PC-9 (cell line): ENCODE data around the gene AHRR. TPM values are rescaled to one million over a fixed set of nuclear protein-coding genes. Genes with fewer than 3 reads are reported as not detected.

Experiments used
- BruUV-seq: library from RNA; stranded (reverse); fragments of 400-500 nt; replicated peaks from 2 replicates; lab custom pipeline; 2021; lab: Mats Ljungman, UMichigan
- CTCF ChIA-PET: fragments of 300-600 bp; sonication (Branson Sonifier 250); formaldehyde crosslinking; loops from one replicate; lab custom pipeline; 2022; ENCODE audit warnings: antibody characterized with exemption; lab: Charles Lee
- POLR2A ChIA-PET: fragments of 300-600 bp; sonication (Branson Sonifier 250); formaldehyde crosslinking; loops from one replicate; lab custom pipeline; 2022; ENCODE audit warnings: antibody characterized with exemption; ENCODE audit not compliant: unreplicated experiment; lab: Charles Lee
- DNase-seq, 2 experiments: peaks; one replicate each; pipeline versions ENCODE4 v3.0.0 to v3.0.0-alpha.2; 2015 to 2022; ENCODE audit warnings: mixed read lengths in 1 of 2
- H2AFZ ChIP-seq: fragments of 200-600 bp; sonication (generic); 2 replicates; pipeline ENCODE4 v1.8.1; 2017; ENCODE audit warnings: antibody characterized with exemption
- H3F3A ChIP-seq: fragments of 200-600 bp; sonication (generic); 2 replicates; pipeline ENCODE4 v1.8.1; 2017; ENCODE audit warnings: antibody characterized with exemption, mild to moderate bottlenecking, low read depth; ENCODE audit not compliant: insufficient read depth
- H3K27ac ChIP-seq: fragments of 200-600 bp; sonication (generic); 2 replicates; pipeline ENCODE4 v1.6.1; 2016; ENCODE audit warnings: mixed run types
- H3K27me3 ChIP-seq: fragments of 200-600 bp; sonication (generic); 2 replicates; pipeline ENCODE4 v1.6.1; 2016; ENCODE audit warnings: low read depth, mixed run types; ENCODE audit not compliant: insufficient read depth
- H3K36me3 ChIP-seq: fragments of 200-600 bp; sonication (generic); 2 replicates; pipeline ENCODE4 v1.6.1; 2016; ENCODE audit warnings: low read depth, mixed run types
- H3K4me1 ChIP-seq: fragments of 200-600 bp; sonication (generic); replicated peaks from 2 replicates; pipeline ENCODE4 v1.6.1; 2016; ENCODE audit warnings: mixed run types; ENCODE audit not compliant: insufficient read depth
- H3K4me2 ChIP-seq: fragments of 200-600 bp; sonication (generic); 2 replicates; pipeline ENCODE4 v1.6.1; 2017; ENCODE audit warnings: mixed run types
- H3K4me3 ChIP-seq: fragments of 200-600 bp; sonication (generic); 2 replicates; pipeline ENCODE4 v1.6.1; 2016; ENCODE audit warnings: mixed run types
- H3K79me2 ChIP-seq: fragments of 200-600 bp; sonication (generic); 2 replicates; pipeline ENCODE4 v1.6.1; 2017; ENCODE audit warnings: low read depth, mixed run types
- H3K9me2 ChIP-seq: fragments of 200-600 bp; sonication (generic); 2 replicates; pipeline ENCODE4 v1.8.1; 2017; ENCODE audit warnings: mild to moderate bottlenecking; ENCODE audit not compliant: insufficient read depth
- H3K9me3 ChIP-seq: fragments of 200-600 bp; sonication (generic); 2 replicates; pipeline ENCODE4 v1.8.1; 2016; ENCODE audit warnings: low read depth; ENCODE audit not compliant: insufficient read depth
- H4K20me1 ChIP-seq: fragments of 200-600 bp; sonication (generic); 2 replicates; pipeline ENCODE4 v1.8.1; 2017; ENCODE audit not compliant: insufficient read depth
- EZH2 ChIP-seq: fragments of 200-600 bp; sonication (generic); IDR thresholded peaks from 2 replicates; pipeline ENCODE4 v1.8.0; 2017; ENCODE audit warnings: antibody characterized with exemption, low read depth
- intact Hi-C: fragments of 100-400 bp; cut with micrococcal nuclease; formaldehyde crosslinking; loops from one replicate; pipeline ENCODE4 v1.10.0; 2022; ENCODE audit not compliant: unreplicated experiment
- total RNA-seq: library from RNA; stranded (reverse); gene quantifications from 2 replicates; pipeline ENCODE4 v1.2.3, GENCODE V29; 2021
- TF ChIP-seq, protein P1 (sequence below): fragments of 200-600 bp; sonication (generic); conservative IDR thresholded peaks from 2 replicates; pipeline ENCODE4 v1.6.1; 2017; ENCODE audit warnings: mixed run types, antibody characterized with exemption, mild to moderate bottlenecking, moderate library complexity

Gene AHRR
- total RNA-seq, 1 experiment from 2014 or later: 7.2 TPM

DNA sequence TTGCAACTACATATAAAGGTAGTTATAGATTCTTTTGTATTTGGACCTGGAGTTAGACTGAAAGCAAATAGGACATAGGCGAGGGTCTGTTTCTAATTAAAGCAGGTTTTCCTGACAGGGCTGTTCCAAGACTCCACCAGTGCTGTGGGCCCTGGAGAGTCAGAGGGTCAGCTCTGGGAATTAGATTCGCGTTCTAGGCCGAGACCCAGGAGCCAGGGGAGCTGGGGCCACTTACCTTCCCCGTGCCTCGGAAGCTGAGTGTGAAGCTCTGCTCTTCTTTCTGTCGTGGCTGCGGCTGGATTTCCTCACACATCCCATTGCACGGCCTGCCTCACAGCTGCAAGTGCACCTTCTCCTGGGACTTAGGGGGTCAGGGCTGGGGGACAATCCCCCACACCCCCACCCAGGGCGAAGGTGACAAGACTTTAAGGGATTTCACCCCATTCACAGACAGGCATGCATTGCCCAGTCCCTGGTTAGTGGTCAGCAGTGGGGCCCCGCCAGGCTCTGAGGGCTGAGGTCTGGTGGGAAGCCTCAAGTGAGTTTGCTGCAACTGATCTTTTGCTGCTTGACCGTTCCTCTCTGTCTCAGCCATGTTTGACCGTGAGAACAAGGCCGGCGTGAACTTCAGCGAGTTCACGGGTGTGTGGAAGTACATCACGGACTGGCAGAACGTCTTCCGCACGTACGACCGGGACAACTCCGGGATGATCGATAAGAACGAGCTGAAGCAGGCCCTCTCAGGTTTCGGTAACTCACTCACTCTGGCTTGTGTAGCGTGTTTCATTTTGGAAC lies 15.3 kb upstream of the AHRR start:
- Histone ChIP-seq H4K20me1 (peaks cover 82% of the 10 kb centered on the region), H3F3A (no peaks in the 10 kb centered on the region; the same call in 1 of the 2 replicates), H3K9me2 (no peaks in the 10 kb centered on the region), H3K27me3 (no peaks in the 10 kb centered on the region), H3K36me3 (peaks cover 6% of the 10 kb centered on the region; the same call in 1 of the 2 replicates), H3K9me3 (no peaks in the 10 kb centered on the region), H3K4me3 (no peak overlapping the region), H2AFZ (no peak overlapping the region), H3K4me1 (no peaks in the 10 kb centered on the region; the same call in 1 of the 2 replicates), H3K79me2 (peaks cover 29% of the 10 kb centered on the region), H3K27ac (no peak overlapping the region), H3K4me2 (no peak overlapping the region)
- intact Hi-C loops: no loop called here
- CTCF ChIA-PET: no interaction called here
- no peak for DNase-seq
- POLR2A ChIA-PET: no interaction called here
- no TSS peak for BruUV-seq
- TF ChIP-seq, protein P1, sequence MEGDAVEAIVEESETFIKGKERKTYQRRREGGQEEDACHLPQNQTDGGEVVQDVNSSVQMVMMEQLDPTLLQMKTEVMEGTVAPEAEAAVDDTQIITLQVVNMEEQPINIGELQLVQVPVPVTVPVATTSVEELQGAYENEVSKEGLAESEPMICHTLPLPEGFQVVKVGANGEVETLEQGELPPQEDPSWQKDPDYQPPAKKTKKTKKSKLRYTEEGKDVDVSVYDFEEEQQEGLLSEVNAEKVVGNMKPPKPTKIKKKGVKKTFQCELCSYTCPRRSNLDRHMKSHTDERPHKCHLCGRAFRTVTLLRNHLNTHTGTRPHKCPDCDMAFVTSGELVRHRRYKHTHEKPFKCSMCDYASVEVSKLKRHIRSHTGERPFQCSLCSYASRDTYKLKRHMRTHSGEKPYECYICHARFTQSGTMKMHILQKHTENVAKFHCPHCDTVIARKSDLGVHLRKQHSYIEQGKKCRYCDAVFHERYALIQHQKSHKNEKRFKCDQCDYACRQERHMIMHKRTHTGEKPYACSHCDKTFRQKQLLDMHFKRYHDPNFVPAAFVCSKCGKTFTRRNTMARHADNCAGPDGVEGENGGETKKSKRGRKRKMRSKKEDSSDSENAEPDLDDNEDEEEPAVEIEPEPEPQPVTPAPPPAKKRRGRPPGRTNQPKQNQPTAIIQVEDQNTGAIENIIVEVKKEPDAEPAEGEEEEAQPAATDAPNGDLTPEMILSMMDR: no peak
- no peak for TF ChIP-seq EZH2

DNA sequence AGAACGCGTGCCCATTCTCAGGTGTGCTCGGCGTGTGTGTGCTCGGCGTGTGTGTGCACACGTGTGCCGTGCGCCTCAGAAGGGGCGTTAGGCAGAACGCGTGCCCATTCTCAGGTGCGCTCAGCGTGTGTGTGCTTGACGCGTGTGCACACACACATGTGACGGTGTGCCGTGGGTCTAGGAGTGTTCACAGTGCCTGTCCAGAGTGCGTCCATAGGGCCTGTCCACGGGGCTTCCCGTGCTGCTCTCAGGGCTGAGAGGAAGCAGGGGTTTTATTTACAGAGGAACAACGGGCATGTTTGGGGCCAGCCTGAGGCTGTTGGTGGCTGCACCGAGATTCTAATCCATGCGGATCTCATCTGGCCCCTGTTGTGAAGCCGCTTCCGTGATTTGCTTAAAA lies 14.2 kb upstream of the AHRR start:
- Histone ChIP-seq H3K27me3 (no peaks in the 10 kb centered on the region), H3K36me3 (peaks cover 8% of the 10 kb centered on the region; the same call in 1 of the 2 replicates), H4K20me1 (peaks cover 82% of the 10 kb centered on the region), H3F3A (no peaks in the 10 kb centered on the region; the same call in 1 of the 2 replicates), H3K79me2 (peaks cover 20% of the 10 kb centered on the region), H3K9me3 (no peaks in the 10 kb centered on the region), H2AFZ (no peak overlapping the region), H3K27ac (no peak overlapping the region), H3K4me3 (no peak overlapping the region), H3K4me2 (no peak overlapping the region), H3K9me2 (no peaks in the 10 kb centered on the region), H3K4me1 (no peaks in the 10 kb centered on the region)
- intact Hi-C loops: no loop called here
- DNase-seq: no peak
- BruUV-seq: no TSS peak
- POLR2A ChIA-PET: no interaction called here
- CTCF ChIA-PET: no interaction called here
- TF ChIP-seq EZH2: no peak
- TF ChIP-seq, protein P1: no peak

DNA sequence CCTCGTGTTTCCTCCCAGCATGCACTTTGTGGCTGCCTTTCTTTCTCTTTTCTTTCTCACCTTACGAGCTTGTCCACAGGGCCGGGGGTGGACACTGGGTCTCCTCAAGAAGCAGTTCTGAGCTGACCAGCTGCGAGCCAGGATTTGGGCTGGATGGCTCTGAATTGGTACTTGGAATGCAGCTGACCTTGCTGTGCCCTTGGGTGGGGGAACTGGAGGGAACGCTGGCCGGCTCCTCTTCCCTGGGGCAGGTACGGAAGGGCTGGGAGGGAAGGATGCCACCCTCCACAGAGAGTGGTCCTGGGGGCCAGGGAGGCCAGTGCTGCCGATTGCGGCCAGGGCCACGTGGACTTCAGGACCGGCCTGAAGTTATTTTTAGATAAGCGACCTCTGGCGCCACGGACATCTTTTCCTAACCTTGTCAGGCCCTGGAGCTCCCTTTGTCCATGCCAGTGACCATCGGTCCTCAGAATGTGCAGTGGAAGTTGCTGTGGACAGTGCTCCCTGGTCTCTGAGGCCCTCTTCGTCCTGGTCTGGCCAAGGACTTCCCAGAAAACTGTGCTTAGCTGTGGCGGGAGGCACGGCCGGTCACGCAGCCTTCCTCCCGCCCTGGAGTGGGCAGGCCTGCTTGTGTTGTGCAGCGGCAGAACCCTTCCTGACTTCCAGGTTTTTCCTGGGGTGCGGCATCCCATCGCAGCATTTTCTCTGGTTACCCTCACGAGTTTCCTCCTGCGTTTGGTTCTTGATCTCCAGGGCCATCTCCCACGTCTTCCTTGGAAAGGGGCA lies 13.5 kb upstream of the AHRR start:
- BruUV-seq: no TSS peak
- H3K4me2 ChIP-seq: no peak overlapping the region
- intact Hi-C loops: no loop called here

More for the DNA sequence above, 13.5 kb upstream of the AHRR start:
- Histone ChIP-seq H3K27me3 (no peaks in the 10 kb centered on the region), H2AFZ (no peak overlapping the region), H3K79me2 (peaks cover 15% of the 10 kb centered on the region), H3K36me3 (peaks cover 15% of the 10 kb centered on the region; the same call in 1 of the 2 replicates), H3K27ac (no peak overlapping the region), H4K20me1 (peaks cover 82% of the 10 kb centered on the region), H3K4me1 (no peaks in the 10 kb centered on the region), H3K9me2 (no peaks in the 10 kb centered on the region), H3K4me3 (no peak overlapping the region), H3K9me3 (no peaks in the 10 kb centered on the region), H3F3A (no peaks in the 10 kb centered on the region; the same call in 1 of the 2 replicates)
- CTCF ChIA-PET: no interaction called here
- DNase-seq: no peak
- POLR2A ChIA-PET: no interaction called here
- no peak for TF ChIP-seq EZH2
- TF ChIP-seq, protein P1: no peak
